Duodenal mucosa (tissue), 2 donors: ENCODE measurements around the gene MYOF.
"Not testable (repeated sequence)": the region's sequence is repeated elsewhere in the genome, so short reads cannot be mapped to it uniquely, and the experiment has no call there.

ENCODE experiments used
- H3K27ac ChIP-seq: one replicate; pipeline ENCODE4 v1.7.0; 2013; ENCODE audit warnings: low read depth, low read length
- H3K27me3 ChIP-seq, 2 donors: one replicate each; pipeline ENCODE4 v1.7.0; 2013; ENCODE audit warnings: low read length in 2 of 2, control low read depth in 1 of 2; ENCODE audit not compliant: insufficient read depth in 2 of 2, control insufficient read depth in 1 of 2
- H3K36me3 ChIP-seq, 2 donors: one replicate each; pipeline ENCODE4 v1.7.0; 2013; ENCODE audit warnings: low read length in 2 of 2, control low read depth in 1 of 2; ENCODE audit not compliant: insufficient read depth in 2 of 2, control insufficient read depth in 1 of 2
- H3K4me1 ChIP-seq, 2 donors: one replicate each; pipeline ENCODE4 v1.7.0; 2013; ENCODE audit warnings: low read length in 2 of 2, control low read depth in 1 of 2; ENCODE audit not compliant: insufficient read depth in 2 of 2, control insufficient read depth in 1 of 2
- H3K4me3 ChIP-seq, 2 donors: one replicate each; pipeline ENCODE4 v1.7.0; 2013; ENCODE audit warnings: low read length in 2 of 2, low read depth in 1 of 2
- H3K9ac ChIP-seq, 2 donors: one replicate each; pipeline ENCODE4 v1.7.0; 2013; ENCODE audit warnings: low read length in 2 of 2, low read depth in 1 of 2
- H3K9me3 ChIP-seq, 2 donors: one replicate each; pipeline ENCODE4 v1.7.0; 2013; ENCODE audit warnings: low read length in 2 of 2, control low read depth in 1 of 2; ENCODE audit not compliant: control insufficient read depth in 1 of 2

MYOF gene

DNA sequence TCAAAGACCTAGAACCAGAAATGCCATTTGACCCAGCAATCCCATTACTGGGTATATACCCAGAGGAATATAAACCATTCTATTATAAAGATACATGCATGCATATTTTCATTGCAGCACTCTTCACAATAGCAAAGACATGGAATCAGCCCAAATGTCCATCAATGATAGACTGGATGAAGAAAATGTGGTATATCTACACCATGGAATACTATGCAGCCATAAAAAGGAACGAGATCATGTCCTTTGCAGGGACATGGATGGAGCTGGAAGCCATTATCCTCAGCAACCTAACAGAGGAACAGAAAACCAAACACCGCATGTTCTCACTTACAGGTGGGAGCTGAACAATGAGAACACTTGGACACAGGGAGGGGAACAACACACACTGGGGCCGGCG lies 123.7 kb downstream of the MYOF start:
- not testable (repeated sequence) for H3K9me3 ChIP-seq, H3K9ac ChIP-seq, H3K27ac ChIP-seq, H3K4me1 ChIP-seq, H3K4me3 ChIP-seq, H3K27me3 ChIP-seq
- H3K36me3 ChIP-seq: peaks cover 9 to 26% of the 10 kb centered on the region in 2 donors

DNA sequence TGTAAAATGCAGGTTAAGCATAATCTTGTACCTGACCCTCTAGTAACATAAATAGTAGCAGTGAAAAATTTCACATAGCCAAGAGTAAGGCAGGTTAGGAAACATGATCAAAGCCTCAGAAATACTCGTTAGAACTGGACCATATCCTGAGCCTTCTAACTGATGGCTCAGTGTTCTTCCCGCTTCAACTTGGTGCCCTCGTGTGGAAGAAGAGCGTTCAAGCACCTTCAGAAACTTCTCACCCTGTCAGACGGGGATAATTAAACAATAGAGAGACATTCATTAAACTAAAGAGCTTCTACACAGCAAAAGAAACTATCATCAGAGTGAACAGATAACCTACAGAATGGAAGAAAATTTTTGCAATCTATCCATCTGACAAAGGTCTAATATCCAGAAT lies 124.5 kb downstream of the MYOF start:
- no peak overlapping the region for H3K9ac ChIP-seq
- no peaks in the 10 kb centered on the region for H3K4me1 ChIP-seq
- H3K9me3 ChIP-seq: no peaks in the 10 kb centered on the region
- H3K27ac ChIP-seq: no peak overlapping the region
- H3K27me3 ChIP-seq: no peaks in the 10 kb centered on the region
- peaks cover 9 to 26% of the 10 kb centered on the region in 2 donors for H3K36me3 ChIP-seq
- no peak overlapping the region for H3K4me3 ChIP-seq

DNA sequence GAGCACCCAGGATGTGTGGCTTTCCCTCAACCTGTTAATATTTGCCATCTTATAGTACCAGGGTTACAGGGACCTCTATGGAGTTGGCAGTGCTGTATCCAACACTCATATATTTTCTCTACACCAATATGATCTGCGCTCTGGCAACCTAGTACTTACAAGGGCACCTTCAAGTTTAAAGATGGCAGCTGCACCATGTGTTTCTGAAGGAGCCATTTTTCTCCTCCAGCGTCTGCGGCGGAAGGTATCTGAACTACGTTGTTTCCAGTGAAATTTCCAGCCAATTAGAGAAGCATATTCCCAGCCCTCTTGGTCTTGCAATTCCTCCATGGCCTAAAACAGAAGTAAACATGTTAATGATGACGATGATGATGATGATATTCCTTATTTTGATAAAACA lies 125.6 kb downstream of the MYOF start:
- H3K4me3 ChIP-seq: no peak overlapping the region

DNA sequence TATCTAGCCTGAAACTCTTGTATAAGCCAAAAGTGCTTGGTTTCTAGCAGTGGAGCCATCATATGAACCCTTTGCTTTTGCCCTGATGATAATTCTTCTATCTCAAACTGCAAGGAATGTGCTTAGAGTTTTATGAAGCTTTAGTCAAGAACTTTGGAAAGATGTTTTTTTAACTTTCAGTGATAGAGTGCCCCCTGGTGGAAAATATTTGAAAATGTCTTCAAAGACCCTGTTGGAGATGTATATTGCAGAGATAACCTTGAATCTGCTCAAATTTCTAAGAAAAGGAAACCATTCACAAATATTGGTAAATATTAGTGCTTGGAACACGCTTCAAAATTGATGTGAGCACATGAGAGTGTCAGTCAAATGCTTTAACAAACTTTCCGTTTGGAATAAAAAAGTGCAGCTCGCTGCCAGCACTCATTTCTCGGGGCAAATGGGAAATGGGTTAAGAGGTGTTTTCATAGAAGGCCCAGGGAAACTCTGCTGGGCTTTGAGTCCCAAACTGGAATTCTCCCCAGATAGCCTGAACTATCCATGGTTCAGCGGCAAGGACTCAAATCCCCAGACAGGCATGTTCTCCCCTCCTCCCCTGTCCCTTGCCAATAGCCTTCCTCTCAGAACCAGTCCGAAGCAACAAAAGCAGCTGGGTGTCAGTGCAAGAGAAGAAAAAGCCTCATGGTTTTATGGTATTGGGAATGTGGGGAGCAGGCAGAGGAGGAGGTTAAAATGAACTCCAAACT lies 129.3 kb downstream of the MYOF start:
- Histone ChIP-seq H3K27me3 (no peaks in the 10 kb centered on the region), H3K36me3 (peaks cover 33 to 36% of the 10 kb centered on the region in 2 donors), H3K4me1 (no peaks in the 10 kb centered on the region), H3K27ac (no peak overlapping the region), H3K9me3 (no peaks in the 10 kb centered on the region), H3K4me3 (no peak overlapping the region), H3K9ac (no peak overlapping the region)

More for the DNA sequence above, 125.6 kb downstream of the MYOF start:
- Histone ChIP-seq H3K4me1 (no peaks in the 10 kb centered on the region), H3K9me3 (no peaks in the 10 kb centered on the region), H3K9ac (no peak overlapping the region), H3K36me3 (peaks cover 12 to 26% of the 10 kb centered on the region in 2 donors), H3K27me3 (no peaks in the 10 kb centered on the region), H3K27ac (no peak overlapping the region)

GRCh38 chr10:93346694-93347093 lies 135.4 kb downstream of the MYOF start:
- no peak overlapping the region for H3K27ac ChIP-seq
- H3K4me1 ChIP-seq: no peaks in the 10 kb centered on the region
- H3K4me3 ChIP-seq: no peak overlapping the region
- no peaks in the 10 kb centered on the region for H3K9me3 ChIP-seq
- H3K36me3 ChIP-seq: peaks cover 33 to 35% of the 10 kb centered on the region in 2 donors
- H3K27me3 ChIP-seq: no peaks in the 10 kb centered on the region
- no peak overlapping the region for H3K9ac ChIP-seq

DNA sequence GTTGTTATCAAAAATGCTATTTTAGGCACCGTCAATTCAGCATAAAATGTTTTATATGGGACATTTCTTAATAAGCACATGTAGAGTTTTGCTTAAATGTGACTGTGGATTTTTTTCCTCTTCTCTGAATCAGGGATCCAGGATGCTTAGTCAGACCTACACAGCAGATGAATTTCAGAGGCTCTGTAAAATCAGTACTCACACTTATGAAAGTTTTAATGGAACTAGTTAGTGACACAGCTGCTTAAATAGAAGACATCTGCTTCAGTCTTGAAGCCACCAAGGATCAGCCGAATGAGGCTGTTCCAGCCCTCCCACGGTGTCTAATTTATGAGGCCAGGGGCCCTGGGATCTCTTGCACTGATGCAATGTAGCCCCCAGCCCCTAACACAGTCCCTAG lies 136.0 kb downstream of the MYOF start:
- no peaks in the 10 kb centered on the region for H3K9me3 ChIP-seq
- H3K9ac ChIP-seq: no peak overlapping the region
- H3K4me1 ChIP-seq: no peaks in the 10 kb centered on the region
- H3K36me3 ChIP-seq: peaks cover 31 to 33% of the 10 kb centered on the region in 2 donors
- H3K27ac ChIP-seq: no peak overlapping the region
- no peak overlapping the region for H3K4me3 ChIP-seq
- no peaks in the 10 kb centered on the region for H3K27me3 ChIP-seq

DNA sequence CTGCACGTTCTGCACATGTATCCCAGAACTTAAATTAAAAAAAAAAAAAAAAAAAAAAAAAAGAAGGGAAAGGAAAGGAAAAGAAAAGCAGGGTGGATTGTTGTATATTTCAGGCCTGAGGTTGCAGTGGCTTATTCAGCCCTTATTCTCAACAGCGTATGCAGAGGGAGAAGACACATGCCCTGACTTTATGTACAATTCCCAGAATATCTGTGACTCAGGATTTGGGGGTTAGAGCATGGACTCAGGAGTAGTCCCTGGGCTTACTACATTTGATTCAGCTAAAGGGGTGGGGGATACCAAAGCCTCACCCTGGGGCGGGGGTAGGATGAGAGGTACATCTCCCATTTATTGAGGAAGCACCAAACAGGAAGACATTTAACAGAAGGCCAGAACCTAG lies 137.4 kb downstream of the MYOF start:
- H3K4me1 ChIP-seq: no peaks in the 10 kb centered on the region
- H3K9ac ChIP-seq: no peak overlapping the region
- H3K27me3 ChIP-seq: no peaks in the 10 kb centered on the region
- H3K27ac ChIP-seq: no peak overlapping the region
- H3K9me3 ChIP-seq: no peaks in the 10 kb centered on the region
- H3K4me3 ChIP-seq: no peak overlapping the region
- peaks cover 27% of the 10 kb centered on the region in 2 donors for H3K36me3 ChIP-seq

DNA sequence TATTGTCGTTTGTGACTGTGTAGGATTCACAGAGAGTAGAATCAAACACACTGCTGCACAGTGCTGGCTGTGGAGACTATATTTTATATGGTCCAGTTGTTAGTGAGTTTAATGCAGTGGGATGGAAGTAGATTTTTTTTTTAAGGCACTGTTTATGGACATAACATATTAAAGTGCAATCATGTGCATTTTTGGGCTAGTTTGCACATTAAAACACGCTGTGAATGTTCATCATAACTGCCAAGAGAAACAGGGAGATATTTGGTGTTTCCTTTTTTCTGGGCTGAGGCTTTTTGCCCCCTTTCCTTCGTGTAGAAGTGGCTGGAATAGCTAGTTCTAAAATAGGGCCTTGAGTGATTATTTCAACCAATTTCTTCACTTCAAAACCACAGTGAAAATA lies 139.2 kb downstream of the MYOF start:
- Histone ChIP-seq H3K9ac (no peak overlapping the region), H3K9me3 (no peaks in the 10 kb centered on the region), H3K4me3 (no peak overlapping the region), H3K36me3 (peaks cover 14 to 15% of the 10 kb centered on the region in 2 donors), H3K27me3 (no peaks in the 10 kb centered on the region), H3K4me1 (no peaks in the 10 kb centered on the region), H3K27ac (no peak overlapping the region)

GRCh38 chr10:93342366-93342765 lies 139.8 kb downstream of the MYOF start:
- Histone ChIP-seq H3K4me3 (no peak overlapping the region), H3K27me3 (no peaks in the 10 kb centered on the region), H3K36me3 (peaks cover 12% of the 10 kb centered on the region in 2 donors), H3K4me1 (no peaks in the 10 kb centered on the region), H3K9ac (no peak overlapping the region), H3K9me3 (no peaks in the 10 kb centered on the region), H3K27ac (no peak overlapping the region)

- no peak overlapping the region for H3K9ac ChIP-seq
- no peaks in the 10 kb centered on the region for H3K4me1 ChIP-seq
- peaks cover 1 to 16% of the 10 kb centered on the region in 2 donors for H3K36me3 ChIP-seq
- H3K27me3 ChIP-seq: no peaks in the 10 kb centered on the region
- no peak overlapping the region for H3K27ac ChIP-seq
- H3K4me3 ChIP-seq: no peak overlapping the region
- no peaks in the 10 kb centered on the region for H3K9me3 ChIP-seq
These were observed 144.8 kb downstream of the MYOF start for GRCh38 chr10:93337309-93337721.
